Liver (tissue), 3 donors: ENCODE results near the gene TNFAIP3.
"Not testable (repeated sequence)": the region's sequence is repeated elsewhere in the genome, so short reads cannot be mapped to it uniquely, and the experiment has no call there.

ENCODE experiments used
- CTCF ChIP-seq: fragments of 150-350 bp; IDR thresholded peaks from 2 replicates; pipeline ENCODE4 v1.5.1; 2017; ENCODE audit warnings: improper control_type of control experiment, low read depth, low read length; ENCODE audit not compliant: missing input control
- EGR1 ChIP-seq, 2 donors: IDR thresholded peaks; 2 replicates each; pipeline ENCODE4 v1.6.1; 2016 to 2018; ENCODE audit warnings: antibody characterized with exemption in 2 of 2, low read depth in 2 of 2
- HNF4A ChIP-seq, 2 donors: conservative IDR thresholded peaks; 2 replicates each; pipeline ENCODE4 v1.6.1; 2016; ENCODE audit warnings: antibody characterized with exemption in 2 of 2, mild to moderate bottlenecking in 2 of 2
- MAX ChIP-seq: IDR thresholded peaks from 2 replicates; pipeline ENCODE4 v1.6.1; 2016; ENCODE audit warnings: antibody characterized with exemption
- RXRA ChIP-seq, 2 donors: IDR thresholded peaks; 2 replicates each; pipeline ENCODE4 v1.6.1; 2017 to 2018; ENCODE audit warnings: antibody characterized with exemption in 2 of 2, mild to moderate bottlenecking in 1 of 2
- TAF1 ChIP-seq: conservative IDR thresholded peaks from 2 replicates; pipeline ENCODE4 v1.6.1; 2016; ENCODE audit warnings: antibody characterized with exemption, mild to moderate bottlenecking
- YY1 ChIP-seq: IDR thresholded peaks from 2 replicates; pipeline ENCODE4 v1.6.1; 2016; ENCODE audit warnings: antibody characterized with exemption, mild to moderate bottlenecking
- donor health status: healthy.
- donor health status: healthy.

GRCh38 chr6:137844773-137845172 lies 22.3 kb upstream of the TNFAIP3 start:
- not testable (repeated sequence) for TF ChIP-seq RXRA (IDR thresholded peaks at IDR 0.05); YY1; CTCF; MAX; TAF1; HNF4A (conservative IDR thresholded peaks at IDR 0.05); EGR1 (IDR thresholded peaks at IDR 0.05; ENCODE audit: low read depth in 2 of 2)
